Activated naive CD8-positive, alpha-beta T cell (primary cell): ENCODE measurements around the gene NHSL2.
A peak's percentile ranks its signal among the peaks of the same experiment; 100 is the strongest.
"Not testable (repeated sequence)": the region's sequence is repeated elsewhere in the genome, so short reads cannot be mapped to it uniquely, and the experiment has no call there.

Experiments
- H3K27ac Mint-ChIP-seq: one replicate; pipeline ENCODE4 v1.8.0; 2021; ENCODE audit warnings: mixed read lengths
- H3K27me3 Mint-ChIP-seq: one replicate; pipeline ENCODE4 v1.8.0; 2021; ENCODE audit warnings: mixed read lengths
- H3K36me3 Mint-ChIP-seq: one replicate; pipeline ENCODE4 v1.8.0; 2021; ENCODE audit warnings: mixed read lengths
- H3K4me1 Mint-ChIP-seq: one replicate; pipeline ENCODE4 v1.8.0; 2021; ENCODE audit warnings: low read depth, mixed read lengths
- H3K4me3 Mint-ChIP-seq: one replicate; pipeline ENCODE4 v1.8.0; 2021; ENCODE audit warnings: mild to moderate bottlenecking, mixed read lengths
- H3K9me3 Mint-ChIP-seq: one replicate; pipeline ENCODE4 v1.8.0; 2021; ENCODE audit warnings: low read depth, mixed read lengths

The NHSL2 gene

GRCh38 chrX:72146527-72146926, 235.9 kb downstream of the NHSL2 start:
- Mint-ChIP-seq H3K27me3 (no peaks in the 10 kb centered on the region), H3K9me3 (no peaks in the 10 kb centered on the region), H3K4me3 (no peak overlapping the region), H3K36me3 (no peaks in the 10 kb centered on the region), H3K27ac (no peak overlapping the region), H3K4me1 (peaks cover 13% of the 10 kb centered on the region)

- H3K27me3 Mint-ChIP-seq = peaks cover 1% of the 10 kb centered on the region
- H3K4me1 Mint-ChIP-seq = no peaks in the 10 kb centered on the region
- H3K4me3 Mint-ChIP-seq = no peak overlapping the region
- H3K9me3 Mint-ChIP-seq = no peaks in the 10 kb centered on the region
- no peak overlapping the region for H3K27ac Mint-ChIP-seq
- no peaks in the 10 kb centered on the region for H3K36me3 Mint-ChIP-seq
Observed at GRCh38 chrX:72158773-72159172, 248.1 kb downstream of the NHSL2 start.

GRCh38 chrX:72159769-72160168, 249.1 kb downstream of the NHSL2 start:
- H3K27ac Mint-ChIP-seq = no peak overlapping the region
- H3K27me3 Mint-ChIP-seq = peaks cover 1% of the 10 kb centered on the region
- no peaks in the 10 kb centered on the region for H3K4me1 Mint-ChIP-seq
- no peaks in the 10 kb centered on the region for H3K9me3 Mint-ChIP-seq
- no peak overlapping the region for H3K4me3 Mint-ChIP-seq
- no peaks in the 10 kb centered on the region for H3K36me3 Mint-ChIP-seq

GRCh38 chrX:72165551-72165950, 254.9 kb downstream of the NHSL2 start:
- no peak overlapping the region for H3K4me3 Mint-ChIP-seq
- no peaks in the 10 kb centered on the region for H3K9me3 Mint-ChIP-seq
- peaks cover 3% of the 10 kb centered on the region for H3K4me1 Mint-ChIP-seq
- H3K27ac Mint-ChIP-seq = no peak overlapping the region
- no peaks in the 10 kb centered on the region for H3K36me3 Mint-ChIP-seq
- H3K27me3 Mint-ChIP-seq = no peaks in the 10 kb centered on the region

GRCh38 chrX:72169008-72169728, 258.5 kb downstream of the NHSL2 start:
- Mint-ChIP-seq H3K4me3 (peak overlapping the region; percentile 66), H3K4me1 (peaks cover 3% of the 10 kb centered on the region), H3K9me3 (no peaks in the 10 kb centered on the region)

GRCh38 chrX:72176289-72176688, 265.6 kb downstream of the NHSL2 start:
- H3K36me3 Mint-ChIP-seq, H3K4me1 Mint-ChIP-seq, H3K27ac Mint-ChIP-seq, H3K27me3 Mint-ChIP-seq, H3K9me3 Mint-ChIP-seq, H3K4me3 Mint-ChIP-seq: not testable (repeated sequence)

More at GRCh38 chrX:72169008-72169728, 258.5 kb downstream of the NHSL2 start:
- peak overlapping the region; percentile 89 for H3K27ac Mint-ChIP-seq
- no peaks in the 10 kb centered on the region for H3K36me3 Mint-ChIP-seq
- H3K27me3 Mint-ChIP-seq = no peaks in the 10 kb centered on the region

- H3K4me1 Mint-ChIP-seq = peaks cover 7% of the 10 kb centered on the region
- H3K27ac Mint-ChIP-seq = no peak overlapping the region
- no peaks in the 10 kb centered on the region for H3K27me3 Mint-ChIP-seq
- no peak overlapping the region for H3K4me3 Mint-ChIP-seq
- no peaks in the 10 kb centered on the region for H3K36me3 Mint-ChIP-seq
- H3K9me3 Mint-ChIP-seq = no peaks in the 10 kb centered on the region
Observed at GRCh38 chrX:72176981-72177380, 266.3 kb downstream of the NHSL2 start.

- no peak overlapping the region for H3K4me3 Mint-ChIP-seq
- H3K27me3 Mint-ChIP-seq = no peaks in the 10 kb centered on the region
- H3K27ac Mint-ChIP-seq = no peak overlapping the region
- no peaks in the 10 kb centered on the region for H3K36me3 Mint-ChIP-seq
- H3K4me1 Mint-ChIP-seq = peaks cover 12% of the 10 kb centered on the region
- no peaks in the 10 kb centered on the region for H3K9me3 Mint-ChIP-seq
Observed at GRCh38 chrX:72180539-72180938, 269.9 kb downstream of the NHSL2 start.

GRCh38 chrX:72181178-72182125, 270.8 kb downstream of the NHSL2 start, which contains the start of gene PIN4:
PIN4 (plus strand) TSS chrX:72181757; CDS start chrX:72181786, 29 bp downstream.
- Mint-ChIP-seq H3K27me3 (no peaks in the 10 kb centered on the region), H3K4me3 (no peak within 1 kb of the TSS), H3K4me1 (peaks cover 12% of the 10 kb centered on the region), H3K36me3 (no peaks in the 10 kb centered on the region), H3K27ac (no peak within 1 kb of the TSS), H3K9me3 (no peaks in the 10 kb centered on the region)

- peaks cover 12% of the 10 kb centered on the region for H3K4me1 Mint-ChIP-seq
- no peaks in the 10 kb centered on the region for H3K27me3 Mint-ChIP-seq
- H3K36me3 Mint-ChIP-seq = no peaks in the 10 kb centered on the region
- H3K4me3 Mint-ChIP-seq = no peak overlapping the region
- no peaks in the 10 kb centered on the region for H3K9me3 Mint-ChIP-seq
- H3K27ac Mint-ChIP-seq = no peak overlapping the region
Observed at GRCh38 chrX:72182924-72183323, 272.3 kb downstream of the NHSL2 start.

- no peak overlapping the region for H3K27ac Mint-ChIP-seq
- H3K36me3 Mint-ChIP-seq = peaks cover 4% of the 10 kb centered on the region
- no peaks in the 10 kb centered on the region for H3K27me3 Mint-ChIP-seq
- H3K4me3 Mint-ChIP-seq = no peak overlapping the region
- no peaks in the 10 kb centered on the region for H3K9me3 Mint-ChIP-seq
- H3K4me1 Mint-ChIP-seq = no peaks in the 10 kb centered on the region
Observed at GRCh38 chrX:72201836-72202536, 291.3 kb downstream of the NHSL2 start.
